ENCODE measurements around the gene TBC1D1. TPM values are rescaled to one million over a fixed set of nuclear protein-coding genes. Genes with fewer than 3 reads are reported as not detected.
A peak's percentile ranks its signal among the peaks of the same experiment; 100 is the strongest.

TBC1D1 gene
- total and polyA plus RNA-seq, 5 experiments from 2014 or later, result 18.4 to 53.8 (median 27.2) TPM

GRCh38 chr4:37868238-37868637, 22.6 kb upstream of the TBC1D1 start:
- ATAC-seq, result no peak
- Mint-ChIP-seq H3K27me3 (no peaks in the 10 kb centered on the region), H3K4me1 (peaks cover 3 to 31% (median 12%) of the 10 kb centered on the region in 4 donors), H3K36me3 (peaks cover 7 to 22% (median 16%) of the 10 kb centered on the region in 3 donors), H3K9me3 (no peaks in the 10 kb centered on the region), H3K27ac (no peak overlapping the region), H3K4me3 (no peak overlapping the region)
- POLR2A ChIA-PET, result no interaction called here
- DNase-seq, result no peak

- no peak overlapping the region for H3K4me3 Mint-ChIP-seq
- ATAC-seq (peak in 1 of 2 donors; percentile 39), DNase-seq (no peak)
- peaks cover 5 to 12% (median 7%) of the 10 kb centered on the region in 3 donors for H3K36me3 Mint-ChIP-seq
- H3K4me1 Mint-ChIP-seq, result peaks cover 3 to 18% (median 12%) of the 10 kb centered on the region in 4 donors
- POLR2A ChIA-PET, result no interaction called here
- peak overlapping the region in 7 of 10 donors; percentile 4 to 80 (median 19) for H3K27ac Mint-ChIP-seq
- H3K27me3 Mint-ChIP-seq, result no peaks in the 10 kb centered on the region
- no peaks in the 10 kb centered on the region for H3K9me3 Mint-ChIP-seq
Observed at GRCh38 chr4:37872310-37872988, 18.4 kb upstream of the TBC1D1 start.

GRCh38 chr4:37873386-37873785, 17.5 kb upstream of the TBC1D1 start:
- POLR2A ChIA-PET, result no interaction called here
- ATAC-seq, result no peak

GRCh38 chr4:37876156-37876555, 14.7 kb upstream of the TBC1D1 start:
- Mint-ChIP-seq H3K4me1 (peaks cover 5 to 21% (median 13%) of the 10 kb centered on the region in 4 donors), H3K36me3 (no peaks in the 10 kb centered on the region), H3K27ac (no peak overlapping the region), H3K4me3 (no peak overlapping the region), H3K9me3 (no peaks in the 10 kb centered on the region), H3K27me3 (no peaks in the 10 kb centered on the region)
- POLR2A ChIA-PET, result no interaction called here
- ATAC-seq, result no peak
- DNase-seq, result no peak

More at GRCh38 chr4:37873386-37873785, 17.5 kb upstream of the TBC1D1 start:
- no peak overlapping the region for H3K4me3 Mint-ChIP-seq
- no peaks in the 10 kb centered on the region for H3K27me3 Mint-ChIP-seq
- H3K9me3 Mint-ChIP-seq, result no peaks in the 10 kb centered on the region
- H3K36me3 Mint-ChIP-seq, result peaks cover 0 to 7% (median 0%) of the 10 kb centered on the region in 3 donors
- peaks cover 2 to 18% (median 12%) of the 10 kb centered on the region in 4 donors for H3K4me1 Mint-ChIP-seq
- peak overlapping the region in 1 of 10 donors; percentile 16 for H3K27ac Mint-ChIP-seq
- DNase-seq, result no peak

- DNase-seq (no peak), ATAC-seq (no peak)
- Mint-ChIP-seq H3K27ac (no peak overlapping the region), H3K36me3 (no peaks in the 10 kb centered on the region), H3K4me1 (peaks cover 0 to 4% (median 3%) of the 10 kb centered on the region in 4 donors), H3K9me3 (no peaks in the 10 kb centered on the region), H3K27me3 (peaks cover 0 to 4% (median 0%) of the 10 kb centered on the region in 5 donors), H3K4me3 (no peak overlapping the region)
- POLR2A ChIA-PET, result no interaction called here
Observed at GRCh38 chr4:37879365-37879764, 11.5 kb upstream of the TBC1D1 start.

- Mint-ChIP-seq H3K4me1 (peaks cover 0 to 8% (median 3%) of the 10 kb centered on the region in 4 donors), H3K27me3 (peaks cover 0 to 10% (median 3%) of the 10 kb centered on the region in 5 donors), H3K4me3 (no peak overlapping the region), H3K27ac (no peak overlapping the region), H3K9me3 (no peaks in the 10 kb centered on the region), H3K36me3 (no peaks in the 10 kb centered on the region)
- POLR2A ChIA-PET, result no interaction called here
- no peak for DNase-seq
- ATAC-seq, result no peak
Observed at GRCh38 chr4:37881811-37882210, 9.1 kb upstream of the TBC1D1 start.

- POLR2A ChIA-PET, result no interaction called here
- Mint-ChIP-seq H3K27ac (no peak overlapping the region), H3K9me3 (no peaks in the 10 kb centered on the region), H3K27me3 (peaks cover 0 to 10% (median 3%) of the 10 kb centered on the region in 5 donors), H3K4me3 (no peak overlapping the region), H3K36me3 (no peaks in the 10 kb centered on the region), H3K4me1 (peaks cover 0 to 9% (median 3%) of the 10 kb centered on the region in 4 donors)
- no peak for DNase-seq
- ATAC-seq, result no peak
Observed at GRCh38 chr4:37882665-37883296, 8.1 kb upstream of the TBC1D1 start.

GRCh38 chr4:37884855-37885487, 5.9 kb upstream of the TBC1D1 start:
- no peaks in the 10 kb centered on the region for H3K36me3 Mint-ChIP-seq
- H3K4me1 Mint-ChIP-seq, result peaks cover 2 to 16% (median 7%) of the 10 kb centered on the region in 4 donors
- no peak for ATAC-seq
- no peaks in the 10 kb centered on the region for H3K9me3 Mint-ChIP-seq
- peaks cover 0 to 10% (median 3%) of the 10 kb centered on the region in 5 donors for H3K27me3 Mint-ChIP-seq
- H3K4me3 Mint-ChIP-seq, result no peak overlapping the region
- H3K27ac Mint-ChIP-seq, result no peak overlapping the region
- POLR2A ChIA-PET, result no interaction called here
- DNase-seq, result no peak

- H3K36me3 Mint-ChIP-seq, result no peaks in the 10 kb centered on the region
- H3K27ac Mint-ChIP-seq, result no peak overlapping the region
- no peaks in the 10 kb centered on the region for H3K9me3 Mint-ChIP-seq
- H3K27me3 Mint-ChIP-seq, result peaks cover 0 to 10% (median 3%) of the 10 kb centered on the region in 5 donors
- DNase-seq, result no peak
- POLR2A ChIA-PET, result no interaction called here
- H3K4me3 Mint-ChIP-seq, result no peak overlapping the region
- no peak for ATAC-seq
- H3K4me1 Mint-ChIP-seq, result peaks cover 4 to 18% (median 9%) of the 10 kb centered on the region in 4 donors
Observed at GRCh38 chr4:37885496-37885895, 5.4 kb upstream of the TBC1D1 start.

DNA sequence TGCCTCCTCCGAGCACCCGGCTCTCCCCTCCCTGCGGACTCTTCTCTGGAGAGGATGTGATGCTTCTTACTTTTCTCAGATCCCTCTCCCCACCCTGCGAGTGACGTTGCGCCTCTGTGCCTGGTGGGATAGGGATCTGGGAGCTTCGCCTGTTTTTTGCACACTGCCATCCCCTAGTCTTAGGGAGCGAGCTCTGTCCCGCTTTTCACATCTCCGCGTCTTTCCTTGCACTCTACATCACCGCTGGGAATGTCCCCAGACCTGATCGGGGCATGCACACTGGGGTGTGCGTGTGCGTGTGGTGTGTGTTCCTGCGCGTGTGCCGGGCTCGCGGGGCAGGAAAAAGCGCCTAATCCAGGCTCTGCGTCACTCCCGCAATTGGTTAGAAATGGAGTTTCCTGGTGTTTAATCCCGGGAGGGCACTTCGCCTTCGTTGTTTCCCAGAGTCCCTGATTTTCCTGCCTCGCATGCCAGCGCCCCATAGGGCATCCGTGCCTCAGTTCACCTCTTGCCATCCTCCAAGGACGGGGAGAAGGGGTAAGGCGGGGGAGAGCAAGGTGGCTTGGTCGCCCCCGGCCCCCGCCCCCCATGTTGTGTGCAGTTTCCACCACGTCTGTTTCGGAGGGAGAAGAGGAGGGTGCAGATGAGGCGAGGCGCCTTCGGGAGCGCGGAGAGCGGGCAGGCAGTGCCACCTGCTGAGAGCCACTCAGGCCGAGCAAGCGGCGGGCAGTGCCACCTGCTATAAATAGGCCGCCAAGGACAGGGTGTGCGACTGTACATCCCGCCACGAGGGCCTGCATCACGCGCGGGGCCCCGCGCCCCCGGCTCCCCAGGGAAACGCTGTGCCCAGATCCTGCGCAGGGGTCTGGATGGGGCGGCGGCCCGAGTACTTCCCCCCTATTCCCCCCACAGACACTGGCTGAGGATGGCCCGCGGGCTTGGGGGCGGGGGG, 759 bp upstream of the TBC1D1 start:
- ATAC-seq, result peak; percentile 34 to 39
- peaks cover 0 to 1% (median 0%) of the 10 kb centered on the region in 5 donors for H3K27me3 Mint-ChIP-seq
- peak overlapping the region in 8 of 10 donors; percentile 31 to 85 (median 57) for H3K27ac Mint-ChIP-seq
- no peaks in the 10 kb centered on the region for H3K9me3 Mint-ChIP-seq
- H3K4me3 Mint-ChIP-seq, result peak overlapping the region; percentile 55 to 98 (median 71)
- peaks cover 14 to 49% (median 34%) of the 10 kb centered on the region in 4 donors for H3K4me1 Mint-ChIP-seq
- POLR2A ChIA-PET, result interaction anchor here (0.6 to 2.3 kb wide), 3 partner anchors 49 to 179 kb away, joined by 3 to 17 read pairs (median 3); partner anchors contain the start of gene PGM2
- peak in 9 of 10 donors; percentile 10 to 68 (median 27) for DNase-seq
- H3K36me3 Mint-ChIP-seq, result peaks cover 0 to 6% (median under 1%) of the 10 kb centered on the region in 3 donors

- DNase-seq (peak; percentile 37 to 76 (median 61)), ATAC-seq (peak; percentile 71 to 78)
- Mint-ChIP-seq H3K4me1 (peaks cover 24 to 59% (median 47%) of the 10 kb centered on the region in 4 donors), H3K36me3 (peaks cover 0 to 6% (median 4%) of the 10 kb centered on the region in 3 donors), H3K9me3 (no peaks in the 10 kb centered on the region), H3K27me3 (peaks cover 0 to 1% (median 0%) of the 10 kb centered on the region in 5 donors), H3K4me3 (peak overlapping the region; percentile 89 to 98 (median 95)), H3K27ac (peak overlapping the region; percentile 80 to 99 (median 96))
- POLR2A ChIA-PET, result interaction anchor here (0.5 to 2.3 kb wide), 4 partner anchors 18 to 763 kb away, joined by 3 to 17 read pairs (median 3); partner anchors contain the start of gene PGM2
Observed at GRCh38 chr4:37891260-37892159, 626 bp downstream of the TBC1D1 start.

Measured in naive thymus-derived CD8-positive, alpha-beta T cell (primary cell).